ENCODE results near the gene PILRA. TPM values are rescaled to one million over a fixed set of nuclear protein-coding genes. Genes with fewer than 3 reads are reported as not detected.

The PILRA gene
- total and polyA plus RNA-seq, 2 experiments from 2014 or later: 0.38 to 5.3 TPM

- TF ChIP-seq REST (IDR thresholded peaks at IDR 0.05; ENCODE audit: unreplicated experiment) (no peak), CREB1 (CRISPR knock-in tag; IDR thresholded peaks at IDR 0.05; ENCODE audit: low read depth) (no peak), CTCF (conservative IDR thresholded peaks at IDR 0.05; ENCODE audit: low read depth in 2 of 2) (no peak), ZNF331 (CRISPR knock-in tag; IDR thresholded peaks at IDR 0.05; ENCODE audit: low read depth) (no peak), EZH2phosphoT487 (IDR thresholded peaks at IDR 0.05; ENCODE audit: unreplicated experiment) (no peak)
Measured at GRCh38 chr7:100358857-100359212, 14.5 kb upstream of the PILRA start (continued).

- no peak overlapping the region for H3K27ac ChIP-seq (ENCODE audit: low read depth)
- no peaks in the 10 kb centered on the region for H3K4me1 Mint-ChIP-seq
- H3K27ac Mint-ChIP-seq: no peak overlapping the region
- no peak for TF ChIP-seq JUNB (IDR thresholded peaks at IDR 0.05; ENCODE audit: unreplicated experiment)
- H3K9me2 ChIP-seq (ENCODE audit: insufficient read depth): no peaks in the 10 kb centered on the region
- H3K79me2 ChIP-seq (replicated peaks; ENCODE audit: insufficient read depth): no peaks in the 10 kb centered on the region
- no peaks in the 10 kb centered on the region for H3F3A ChIP-seq (replicated peaks; ENCODE audit: low read depth)
- peaks cover 85% of the 10 kb centered on the region for H3K36me3 Mint-ChIP-seq (ENCODE audit: low read depth)
- peaks cover 8% of the 10 kb centered on the region for H3K27me3 Mint-ChIP-seq (ENCODE audit: insufficient read depth, low read depth, poor library complexity)
- no peak overlapping the region for H2AFZ ChIP-seq
- peaks cover 22% of the 10 kb centered on the region for H3K36me3 ChIP-seq (ENCODE audit: insufficient read depth)
- no peaks in the 10 kb centered on the region for H3K27me3 ChIP-seq (ENCODE audit: insufficient read depth)
- ATAC-seq (no peak), DNase-seq (ENCODE audit: low spot score) (no peak)
- no peaks in the 10 kb centered on the region for H3K9me3 Mint-ChIP-seq
- no peak overlapping the region for H3K4me3 ChIP-seq
- H3K4me3 Mint-ChIP-seq: no peak overlapping the region
- H3K4me2 ChIP-seq: no peak overlapping the region
- no peaks in the 10 kb centered on the region; the same call in 1 of the 2 replicates for H4K20me1 ChIP-seq (replicated peaks; ENCODE audit: insufficient read depth)
- no peaks in the 10 kb centered on the region for H3K4me1 ChIP-seq (ENCODE audit: insufficient read depth)
Measured at GRCh38 chr7:100360135-100360854, 13.0 kb upstream of the PILRA start.

- Histone ChIP-seq H3K4me1 (ENCODE audit: insufficient read depth) (no peaks in the 10 kb centered on the region), H4K20me1 (replicated peaks; ENCODE audit: insufficient read depth) (no peaks in the 10 kb centered on the region; the same call in none of the 2 replicates), H3K79me2 (replicated peaks; ENCODE audit: insufficient read depth) (no peaks in the 10 kb centered on the region), H3K27me3 (ENCODE audit: insufficient read depth) (no peaks in the 10 kb centered on the region), H3K27ac (ENCODE audit: low read depth) (no peak overlapping the region), H2AFZ (no peak overlapping the region), H3K9me2 (ENCODE audit: insufficient read depth) (no peaks in the 10 kb centered on the region), H3K36me3 (ENCODE audit: insufficient read depth) (peaks cover 22% of the 10 kb centered on the region), H3F3A (replicated peaks; ENCODE audit: low read depth) (0 out of 2 replicates have a peak, but pooled peaks cover 3% of the 10 kb centered on the region), H3K4me3 (no peak overlapping the region), H3K4me2 (no peak overlapping the region)
- Mint-ChIP-seq H3K27me3 (ENCODE audit: insufficient read depth, low read depth, poor library complexity) (peaks cover 14% of the 10 kb centered on the region), H3K4me3 (no peak overlapping the region), H3K9me3 (no peaks in the 10 kb centered on the region), H3K27ac (no peak overlapping the region), H3K4me1 (peaks cover 8% of the 10 kb centered on the region; the same call in 2 of the 3 replicates), H3K36me3 (ENCODE audit: low read depth) (peaks cover 71% of the 10 kb centered on the region)
- no peak for DNase-seq (ENCODE audit: low spot score)
- ATAC-seq: no peak
- no peak for TF ChIP-seq CTCF (conservative IDR thresholded peaks at IDR 0.05; ENCODE audit: low read depth in 2 of 2)
Measured at GRCh38 chr7:100363098-100363497, 10.2 kb upstream of the PILRA start.
